ENCODE data around the gene RPL10. TPM values are rescaled to one million over a fixed set of nuclear protein-coding genes. Genes with fewer than 3 reads are reported as not detected.

The RPL10 gene
- total RNA-seq, 2 donors from 2014 or later = 2,221 to 4,479 TPM

GRCh38 chrX:154367474-154368308 is 30.5 kb upstream of the RPL10 start:
- ATAC-seq (ENCODE audit: insufficient number of reproducible peaks, low FRiP score, low read depth) = no peak
- peak overlapping the region; percentile 83 for H3K4me3 ChIP-seq

GRCh38 chrX:154368630-154369448 is 29.3 kb upstream of the RPL10 start:
- peaks cover 11 to 45% of the 10 kb centered on the region in 2 donors for H3K4me1 ChIP-seq (ENCODE audit: control insufficient read depth in 1 of 2, low read depth in 2 of 2)

More at GRCh38 chrX:154367474-154368308, 30.5 kb upstream of the RPL10 start:
- DNase-seq (ENCODE audit: low spot score) = no peak
- Histone ChIP-seq H3K36me3 (peaks cover 61% of the 10 kb centered on the region), H3K27me3 (replicated peaks; ENCODE audit: insufficient read depth) (no peaks in the 10 kb centered on the region), H3K9me3 (no peaks in the 10 kb centered on the region), H3K4me1 (ENCODE audit: control insufficient read depth in 1 of 2, low read depth in 2 of 2) (peaks cover 11 to 45% of the 10 kb centered on the region in 2 donors), H3K27ac (peak overlapping the region; percentile 92 to 97)
- no peak for TF ChIP-seq CTCF (IDR thresholded peaks at IDR 0.05)

GRCh38 chrX:154369449-154370299 is 28.5 kb upstream of the RPL10 start:
- DNase-seq (ENCODE audit: low spot score) (peak; percentile 59), ATAC-seq (ENCODE audit: insufficient number of reproducible peaks, low FRiP score, low read depth) (peak; percentile 44)
- no peaks in the 10 kb centered on the region for H3K9me3 ChIP-seq
- peak overlapping the region; percentile 92 to 97 for H3K27ac ChIP-seq
- H3K36me3 ChIP-seq = peaks cover 47% of the 10 kb centered on the region
- no peaks in the 10 kb centered on the region for H3K27me3 ChIP-seq (replicated peaks; ENCODE audit: insufficient read depth)
- no peak for TF ChIP-seq CTCF (IDR thresholded peaks at IDR 0.05)
- H3K4me1 ChIP-seq (ENCODE audit: control insufficient read depth in 1 of 2, low read depth in 2 of 2) = peaks cover 11 to 37% of the 10 kb centered on the region in 2 donors
- peak overlapping the region; percentile 83 for H3K4me3 ChIP-seq

More at GRCh38 chrX:154368630-154369448, 29.3 kb upstream of the RPL10 start:
- H3K9me3 ChIP-seq = no peaks in the 10 kb centered on the region
- ATAC-seq (ENCODE audit: insufficient number of reproducible peaks, low FRiP score, low read depth) (peak; percentile 21), DNase-seq (ENCODE audit: low spot score) (peak; percentile 67)
- no peak for TF ChIP-seq CTCF (IDR thresholded peaks at IDR 0.05)
- no peaks in the 10 kb centered on the region for H3K27me3 ChIP-seq (replicated peaks; ENCODE audit: insufficient read depth)
- peak overlapping the region; percentile 92 to 97 for H3K27ac ChIP-seq
- peak overlapping the region; percentile 83 for H3K4me3 ChIP-seq
- peaks cover 55% of the 10 kb centered on the region for H3K36me3 ChIP-seq

- no peak for TF ChIP-seq CTCF (IDR thresholded peaks at IDR 0.05)
- Histone ChIP-seq H3K27me3 (replicated peaks; ENCODE audit: insufficient read depth) (no peaks in the 10 kb centered on the region), H3K4me3 (peak overlapping the region; percentile 83), H3K27ac (peak overlapping the region; percentile 88 to 97), H3K36me3 (peaks cover 39% of the 10 kb centered on the region), H3K9me3 (no peaks in the 10 kb centered on the region), H3K4me1 (ENCODE audit: control insufficient read depth in 1 of 2, low read depth in 2 of 2) (peaks cover 11 to 34% of the 10 kb centered on the region in 2 donors)
- DNase-seq (ENCODE audit: low spot score) = no peak
- ATAC-seq (ENCODE audit: insufficient number of reproducible peaks, low FRiP score, low read depth) = no peak
Observed at GRCh38 chrX:154370300-154371016, 27.7 kb upstream of the RPL10 start.
